Astrocyte of the cerebellum (primary cell): ENCODE measurements around the gene TOP2A.
A peak's percentile ranks its signal among the peaks of the same experiment; 100 is the strongest.

Experiments
- DNase-seq: peaks from one replicate; pipeline ENCODE4 v3.0.0-alpha.2; 2011; ENCODE audit warnings: low read depth
- H3K4me3 ChIP-seq: 2 replicates; pipeline ENCODE4 v1.5.1; 2011; ENCODE audit warnings: mild to moderate bottlenecking, low read depth, low read length, moderate library complexity
- CTCF ChIP-seq: IDR thresholded peaks from 2 replicates; pipeline ENCODE4 v1.5.1; 2012; ENCODE audit warnings: low read length, low read depth, moderate library complexity, mild to moderate bottlenecking; ENCODE audit errors: missing control alignments
- in situ Hi-C: cut with HindIII; loops from 2 replicates; pipeline ENCODE4 v1.10.0; 2017; ENCODE audit warnings: low sequenced_read_pairs

The TOP2A gene

GRCh38 chr17:40458851-40459482, 41.3 kb upstream of the TOP2A start:
- TF ChIP-seq CTCF: no peak
- H3K4me3 ChIP-seq: no peak overlapping the region
- DNase-seq: no peak
- in situ Hi-C loops: no loop called here

GRCh38 chr17:40457964-40458791, 40.5 kb upstream of the TOP2A start:
- H3K4me3 ChIP-seq: no peak overlapping the region
- DNase-seq: peak; percentile 46
- in situ Hi-C loops: no loop called here
- TF ChIP-seq CTCF: no peak

GRCh38 chr17:40457369-40457768, 39.7 kb upstream of the TOP2A start:
- H3K4me3 ChIP-seq: no peak overlapping the region
- in situ Hi-C loops: no loop called here
- DNase-seq: no peak
- no peak for TF ChIP-seq CTCF

GRCh38 chr17:40456396-40456951, 38.8 kb upstream of the TOP2A start:
- H3K4me3 ChIP-seq: no peak overlapping the region
- in situ Hi-C loops: no loop called here
- TF ChIP-seq CTCF: no peak
- DNase-seq: no peak

GRCh38 chr17:40454613-40454995, 36.9 kb upstream of the TOP2A start:
- no peak for DNase-seq
- in situ Hi-C loops: no loop called here
- no peak overlapping the region for H3K4me3 ChIP-seq
- no peak for TF ChIP-seq CTCF

GRCh38 chr17:40453881-40454612, 36.4 kb upstream of the TOP2A start:
- H3K4me3 ChIP-seq: no peak overlapping the region
- DNase-seq: no peak
- no peak for TF ChIP-seq CTCF
- in situ Hi-C loops: no loop called here
